Measurements from ENCODE around the gene ZFP28. TPM values are rescaled to one million over a fixed set of nuclear protein-coding genes. Genes with fewer than 3 reads are reported as not detected.

ZFP28 gene
- 39.9 and 45.1 TPM in 2 replicates for polyA plus RNA-seq
- 41.9 and 44.9 TPM in 2 replicates for polyA minus RNA-seq

- TF ChIP-seq, protein P1, sequence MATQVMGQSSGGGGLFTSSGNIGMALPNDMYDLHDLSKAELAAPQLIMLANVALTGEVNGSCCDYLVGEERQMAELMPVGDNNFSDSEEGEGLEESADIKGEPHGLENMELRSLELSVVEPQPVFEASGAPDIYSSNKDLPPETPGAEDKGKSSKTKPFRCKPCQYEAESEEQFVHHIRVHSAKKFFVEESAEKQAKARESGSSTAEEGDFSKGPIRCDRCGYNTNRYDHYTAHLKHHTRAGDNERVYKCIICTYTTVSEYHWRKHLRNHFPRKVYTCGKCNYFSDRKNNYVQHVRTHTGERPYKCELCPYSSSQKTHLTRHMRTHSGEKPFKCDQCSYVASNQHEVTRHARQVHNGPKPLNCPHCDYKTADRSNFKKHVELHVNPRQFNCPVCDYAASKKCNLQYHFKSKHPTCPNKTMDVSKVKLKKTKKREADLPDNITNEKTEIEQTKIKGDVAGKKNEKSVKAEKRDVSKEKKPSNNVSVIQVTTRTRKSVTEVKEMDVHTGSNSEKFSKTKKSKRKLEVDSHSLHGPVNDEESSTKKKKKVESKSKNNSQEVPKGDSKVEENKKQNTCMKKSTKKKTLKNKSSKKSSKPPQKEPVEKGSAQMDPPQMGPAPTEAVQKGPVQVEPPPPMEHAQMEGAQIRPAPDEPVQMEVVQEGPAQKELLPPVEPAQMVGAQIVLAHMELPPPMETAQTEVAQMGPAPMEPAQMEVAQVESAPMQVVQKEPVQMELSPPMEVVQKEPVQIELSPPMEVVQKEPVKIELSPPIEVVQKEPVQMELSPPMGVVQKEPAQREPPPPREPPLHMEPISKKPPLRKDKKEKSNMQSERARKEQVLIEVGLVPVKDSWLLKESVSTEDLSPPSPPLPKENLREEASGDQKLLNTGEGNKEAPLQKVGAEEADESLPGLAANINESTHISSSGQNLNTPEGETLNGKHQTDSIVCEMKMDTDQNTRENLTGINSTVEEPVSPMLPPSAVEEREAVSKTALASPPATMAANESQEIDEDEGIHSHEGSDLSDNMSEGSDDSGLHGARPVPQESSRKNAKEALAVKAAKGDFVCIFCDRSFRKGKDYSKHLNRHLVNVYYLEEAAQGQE (IDR thresholded peaks at IDR 0.05; ENCODE audit: borderline replicate concordance): peak; percentile 22
- TF ChIP-seq TAF1 (IDR thresholded peaks at IDR 0.05; ENCODE audit: low read depth): no peak
- TF ChIP-seq POLR2AphosphoS5 (IDR thresholded peaks at IDR 0.05): peak; percentile 32
- TF ChIP-seq MXI1 (conservative IDR thresholded peaks at IDR 0.05; ENCODE audit: poor library complexity, severe bottlenecking): peak; percentile 17
- no peak for TF ChIP-seq SMC3 (conservative IDR thresholded peaks at IDR 0.05; ENCODE audit: poor library complexity)
- peak; percentile 18 for TF ChIP-seq RAD21 (conservative IDR thresholded peaks at IDR 0.05)
- TF ChIP-seq CTCF (IDR thresholded peaks at IDR 0.05; ENCODE audit: poor library complexity, severe bottlenecking): no peak
- TF ChIP-seq EP300 (conservative IDR thresholded peaks at IDR 0.05; ENCODE audit: poor library complexity, severe bottlenecking): no peak
- no peak for TF ChIP-seq EZH2 (IDR thresholded peaks at IDR 0.05; ENCODE audit: borderline replicate concordance, insufficient read depth, low read length, poor library complexity, severe bottlenecking)
- H3F3A ChIP-seq (ENCODE audit: insufficient read depth, low read length, poor library complexity, severe bottlenecking): no peaks in the 10 kb centered on the region
- peaks cover 23% of the 10 kb centered on the region for H3K79me2 ChIP-seq (replicated peaks; ENCODE audit: insufficient read depth, low read length)
- peak within 1 kb of the TSS; percentile 86 for H3K4me3 ChIP-seq (ENCODE audit: low read length)
- peak within 1 kb of the TSS; percentile 83 for H2AFZ ChIP-seq (ENCODE audit: low read depth, low read length)
- peaks cover 14% of the 10 kb centered on the region for H3K9me3 ChIP-seq (ENCODE audit: low read length)
- H3K36me3 ChIP-seq (ENCODE audit: insufficient read depth, low read length): peaks cover 32% of the 10 kb centered on the region
- H3K27ac ChIP-seq (ENCODE audit: low read length): peak within 1 kb of the TSS; percentile 92
- no peaks in the 10 kb centered on the region for H4K20me1 ChIP-seq (ENCODE audit: insufficient read depth)
- H3K27me3 ChIP-seq (ENCODE audit: insufficient read depth, low read depth, low read length): no peaks in the 10 kb centered on the region
- H3K4me2 ChIP-seq (ENCODE audit: low read length): peak within 1 kb of the TSS; percentile 68
- H3K9me2 ChIP-seq (ENCODE audit: insufficient read depth, low read length): no peaks in the 10 kb centered on the region
- peak within 1 kb of the TSS; percentile 86 for H3K9ac ChIP-seq (ENCODE audit: low read length)
These were observed at the start of gene ZFP28 for GRCh38 chr19:56538761-56539263. ZFP28 (plus strand) TSS chr19:56538948; CDS start chr19:56539019, 71 bp downstream.

DNA sequence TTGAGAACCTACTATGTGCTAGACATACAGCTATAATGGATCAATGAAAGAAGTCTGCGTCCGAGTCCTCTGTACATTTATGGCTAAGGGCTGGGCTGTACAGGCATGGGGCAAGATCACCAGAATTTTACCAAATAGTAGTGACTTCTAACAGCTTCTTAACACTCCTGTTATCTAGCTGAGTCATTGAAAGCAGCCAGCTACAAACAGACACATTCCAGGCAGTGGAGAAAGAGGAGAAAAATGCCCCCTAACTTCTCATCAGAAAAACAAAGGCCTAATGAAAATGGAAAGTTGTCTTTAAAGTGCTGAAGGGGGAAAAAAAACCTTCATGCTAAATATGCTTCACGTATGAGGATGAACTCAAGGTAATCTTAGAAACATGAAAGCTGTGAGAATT, 47.3 kb upstream of the ZFP28 start:
- no peak overlapping the region for H2AFZ ChIP-seq (ENCODE audit: low read depth, low read length)
- H3F3A ChIP-seq (ENCODE audit: insufficient read depth, low read length, poor library complexity, severe bottlenecking): no peaks in the 10 kb centered on the region
- H3K9me3 ChIP-seq (ENCODE audit: low read length): peaks cover 10% of the 10 kb centered on the region
- H3K27me3 ChIP-seq (ENCODE audit: insufficient read depth, low read depth, low read length): no peaks in the 10 kb centered on the region
- H3K79me2 ChIP-seq (replicated peaks; ENCODE audit: insufficient read depth, low read length): peaks cover 8% of the 10 kb centered on the region
- TF ChIP-seq, protein P1 (IDR thresholded peaks at IDR 0.05; ENCODE audit: borderline replicate concordance): no peak
- TF ChIP-seq EP300 (conservative IDR thresholded peaks at IDR 0.05; ENCODE audit: poor library complexity, severe bottlenecking) (no peak), POLR2AphosphoS5 (IDR thresholded peaks at IDR 0.05) (no peak)
- H3K4me2 ChIP-seq (ENCODE audit: low read length): no peak overlapping the region
- no peaks in the 10 kb centered on the region for H3K36me3 ChIP-seq (ENCODE audit: insufficient read depth, low read length)
- no peak overlapping the region for H3K4me3 ChIP-seq (ENCODE audit: low read length)
- no peaks in the 10 kb centered on the region for H3K9me2 ChIP-seq (ENCODE audit: insufficient read depth, low read length)
- H4K20me1 ChIP-seq (ENCODE audit: insufficient read depth): no peaks in the 10 kb centered on the region
- H3K27ac ChIP-seq (ENCODE audit: low read length): no peak overlapping the region
- no peak overlapping the region for H3K9ac ChIP-seq (ENCODE audit: low read length)

Data from neural cell (in vitro differentiated cells).